OCI-LY3 (cell line): ENCODE measurements around the gene ACAN.

ENCODE experiments used
- EZH2phosphoT487 ChIP-seq: fragments of 200-600 bp; shearing (Covaris generic); IDR thresholded peaks from 2 replicates; pipeline ENCODE4 v1.6.1; 2018; ENCODE audit warnings: antibody characterized with exemption, mixed run types, low read depth
- TF ChIP-seq, protein P1 (sequence below): fragments of 200-600, 300-600 bp; sonication (generic); IDR thresholded peaks from 2 replicates; pipeline ENCODE4 v1.5.1; 2014; ENCODE audit warnings: antibody characterized with exemption, low read length, low read depth

DNA sequence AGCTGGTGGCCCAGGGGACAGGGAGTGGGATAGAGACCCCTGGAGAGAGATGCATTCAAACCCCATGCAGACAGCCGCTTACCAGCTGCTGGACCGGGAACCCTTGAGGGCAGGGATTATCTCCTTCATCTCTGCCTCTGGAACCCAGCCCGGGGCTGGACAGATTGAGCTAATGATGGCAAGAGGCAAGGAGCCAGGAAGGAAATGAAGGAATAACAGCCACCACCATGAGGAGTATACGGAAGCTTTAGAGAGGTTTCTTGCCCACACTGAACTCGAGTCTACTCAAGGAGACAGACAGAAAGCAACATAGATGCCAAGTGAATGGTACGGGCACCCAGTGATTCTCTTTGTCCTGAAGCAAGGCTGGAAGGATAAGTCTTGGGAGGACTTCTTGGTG is 68.9 kb downstream of the ACAN start:
- TF ChIP-seq, protein P1, sequence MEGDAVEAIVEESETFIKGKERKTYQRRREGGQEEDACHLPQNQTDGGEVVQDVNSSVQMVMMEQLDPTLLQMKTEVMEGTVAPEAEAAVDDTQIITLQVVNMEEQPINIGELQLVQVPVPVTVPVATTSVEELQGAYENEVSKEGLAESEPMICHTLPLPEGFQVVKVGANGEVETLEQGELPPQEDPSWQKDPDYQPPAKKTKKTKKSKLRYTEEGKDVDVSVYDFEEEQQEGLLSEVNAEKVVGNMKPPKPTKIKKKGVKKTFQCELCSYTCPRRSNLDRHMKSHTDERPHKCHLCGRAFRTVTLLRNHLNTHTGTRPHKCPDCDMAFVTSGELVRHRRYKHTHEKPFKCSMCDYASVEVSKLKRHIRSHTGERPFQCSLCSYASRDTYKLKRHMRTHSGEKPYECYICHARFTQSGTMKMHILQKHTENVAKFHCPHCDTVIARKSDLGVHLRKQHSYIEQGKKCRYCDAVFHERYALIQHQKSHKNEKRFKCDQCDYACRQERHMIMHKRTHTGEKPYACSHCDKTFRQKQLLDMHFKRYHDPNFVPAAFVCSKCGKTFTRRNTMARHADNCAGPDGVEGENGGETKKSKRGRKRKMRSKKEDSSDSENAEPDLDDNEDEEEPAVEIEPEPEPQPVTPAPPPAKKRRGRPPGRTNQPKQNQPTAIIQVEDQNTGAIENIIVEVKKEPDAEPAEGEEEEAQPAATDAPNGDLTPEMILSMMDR, result no peak
- TF ChIP-seq EZH2phosphoT487, result no peak
